H1 (cell line): Measurements from ENCODE around the gene STYK1. TPM values are rescaled to one million over a fixed set of nuclear protein-coding genes. Genes with fewer than 3 reads are reported as not detected.

Experiments used
- CTCF ChIA-PET: fragments of 300-600 bp; sonication (Branson Sonifier 250); formaldehyde crosslinking; loops from one replicate; lab custom pipeline; 2021; ENCODE audit not compliant: partially characterized antibody; lab: Charles Lee
- POLR2A ChIA-PET: fragments of 300-600 bp; sonication (Branson Sonifier 250); formaldehyde crosslinking; loops from one replicate; lab custom pipeline; 2021; ENCODE audit warnings: inconsistent platforms; ENCODE audit not compliant: partially characterized antibody; lab: Charles Lee
- DNase-seq, 2 experiments: peaks; one replicate each; pipeline versions ENCODE4 v3.0.0 to v3.0.0-alpha.2; 2010 to 2022; ENCODE audit warnings: low spot score in 2 of 2, low read depth in 1 of 2, mixed read lengths in 1 of 2
- FAIRE-seq: peaks from 2 replicates; lab custom pipeline; 2011; peaks lifted over from hg19 to GRCh38; lab: Jason Lieb, UNC
- H2AFZ ChIP-seq: 2 replicates; pipeline ENCODE4 v1.8.1; 2012; ENCODE audit warnings: low read length, inconsistent platforms
- H2AK5ac ChIP-seq: 2 replicates; pipeline ENCODE4 v1.6.1; 2013; ENCODE audit warnings: low read depth, low read length
- H2BK120ac ChIP-seq: replicated peaks from 2 replicates; pipeline ENCODE3; 2013; ENCODE audit warnings: low read depth, low read length, inconsistent platforms
- H2BK12ac ChIP-seq: 2 replicates; pipeline ENCODE4 v1.6.1; 2013; ENCODE audit warnings: low read depth, low read length
- H2BK15ac ChIP-seq: 2 replicates; pipeline ENCODE4 v1.6.1; 2013; ENCODE audit warnings: low read length
- H2BK20ac ChIP-seq: 2 replicates; pipeline ENCODE4 v1.6.1; 2013; ENCODE audit warnings: low read length
- H2BK5ac ChIP-seq: 2 replicates; pipeline ENCODE4 v1.6.1; 2013; ENCODE audit warnings: low read depth, low read length
- H3K14ac ChIP-seq: 2 replicates; pipeline ENCODE4 v1.6.1; 2013; ENCODE audit warnings: inconsistent platforms; ENCODE audit not compliant: insufficient read length
- H3K18ac ChIP-seq: 2 replicates; pipeline ENCODE4 v1.6.1; 2013; ENCODE audit warnings: low read length; ENCODE audit errors: extremely low read depth
- H3K23ac ChIP-seq: 2 replicates; pipeline ENCODE4 v1.6.1; 2013; ENCODE audit warnings: inconsistent platforms; ENCODE audit not compliant: insufficient read length
- H3K23me2 ChIP-seq: 2 replicates; pipeline ENCODE4 v1.6.1; 2013; ENCODE audit warnings: low read depth, low read length
- H3K27ac ChIP-seq: 2 replicates; pipeline ENCODE4 v1.6.1; 2011; ENCODE audit warnings: low read depth, low read length, inconsistent platforms
- H3K27me3 ChIP-seq, 4 experiments: replicated peaks in 1 of 4; 1 replicate in 1 of 4; 2 replicates in 3 of 4; pipeline versions ENCODE4 v1.6.1 to v1.8.1; 2011 to 2013; ENCODE audit warnings: low read length in 3 of 4, mild to moderate bottlenecking in 3 of 4, inconsistent platforms in 2 of 4, mixed read lengths in 2 of 4, moderate library complexity in 1 of 4; ENCODE audit not compliant: control insufficient read depth in 3 of 4, insufficient read depth in 3 of 4; ENCODE audit errors: extremely low read depth in 1 of 4
- H3K36me3 ChIP-seq, 4 experiments: 2 replicates each; pipeline versions ENCODE4 v1.6.1 to v1.8.1; 2011 to 2013; ENCODE audit warnings: mild to moderate bottlenecking in 4 of 4, low read length in 3 of 4, moderate library complexity in 2 of 4, control low read depth in 1 of 4, inconsistent platforms in 1 of 4; ENCODE audit not compliant: insufficient read depth in 4 of 4, control insufficient read depth in 2 of 4
- H3K4ac ChIP-seq: replicated peaks from 2 replicates; pipeline ENCODE3; 2013; ENCODE audit warnings: low read length, low read depth, mixed read lengths, inconsistent platforms; ENCODE audit not compliant: insufficient read length
- H3K4me1 ChIP-seq, 4 experiments: replicated peaks in 1 of 4; 1 replicate in 1 of 4; 2 replicates in 3 of 4; pipeline versions ENCODE4 v1.6.1 to v1.8.1; 2011 to 2013; ENCODE audit warnings: low read length in 3 of 4, inconsistent platforms in 2 of 4, mixed read lengths in 1 of 4; ENCODE audit not compliant: insufficient read depth in 4 of 4, control insufficient read depth in 3 of 4
- H3K4me2 ChIP-seq, 2 experiments: 2 replicates each; pipeline versions ENCODE4 v1.6.1 to v1.8.1; 2011 to 2013; ENCODE audit warnings: low read depth in 2 of 2, low read length in 2 of 2, control low read depth in 1 of 2, inconsistent platforms in 1 of 2, mild to moderate bottlenecking in 1 of 2; ENCODE audit not compliant: insufficient read depth in 1 of 2
- H3K4me3 ChIP-seq, 4 experiments: fragments of 200-600, 300-600 bp in 1 of 4; sonication (generic), shearing (Covaris generic), sonication (Bioruptor Twin) in 1 of 4; 2 replicates each; pipeline versions ENCODE4 v1.5.1 to v1.8.1; 2011 to 2016; ENCODE audit warnings: low read length in 4 of 4, low read depth in 3 of 4, control low read depth in 2 of 4, inconsistent platforms in 2 of 4, mild to moderate bottlenecking in 2 of 4, mixed read lengths in 1 of 4, moderate library complexity in 1 of 4; ENCODE audit not compliant: insufficient read depth in 2 of 4; ENCODE audit errors: extremely low read depth in 1 of 4
- H3K56ac ChIP-seq: replicated peaks from 2 replicates; pipeline ENCODE3; 2013; ENCODE audit warnings: low read depth, mild to moderate bottlenecking, mixed read lengths, low read length, inconsistent platforms; ENCODE audit not compliant: insufficient read length
- H3K79me1 ChIP-seq: 2 replicates; pipeline ENCODE4 v1.6.1; 2013; ENCODE audit warnings: low read depth, low read length, control low read depth
- H3K79me2 ChIP-seq, 2 experiments: 2 replicates each; pipeline versions ENCODE4 v1.6.1 to v1.8.1; 2012 to 2013; ENCODE audit warnings: low read length in 2 of 2, mild to moderate bottlenecking in 2 of 2, inconsistent platforms in 1 of 2; ENCODE audit not compliant: insufficient read depth in 2 of 2, control insufficient read depth in 1 of 2
- H3K9ac ChIP-seq, 4 experiments: replicated peaks in 1 of 4; 1 replicate in 1 of 4; 2 replicates in 3 of 4; pipeline versions ENCODE4 v1.6.1 to v1.8.1; 2011 to 2013; ENCODE audit warnings: low read depth in 3 of 4, low read length in 3 of 4, control low read depth in 2 of 4, mild to moderate bottlenecking in 2 of 4, moderate library complexity in 2 of 4, inconsistent platforms in 1 of 4; ENCODE audit errors: extremely low read depth in 1 of 4
- H3K9me3 ChIP-seq, 2 experiments: 2 replicates each; pipeline versions ENCODE4 v1.6.1 to v1.8.1; 2012 to 2013; ENCODE audit warnings: mild to moderate bottlenecking in 2 of 2, moderate library complexity in 2 of 2, control low read depth in 1 of 2, inconsistent platforms in 1 of 2, low read depth in 1 of 2, low read length in 1 of 2, mixed read lengths in 1 of 2; ENCODE audit not compliant: insufficient read depth in 2 of 2
- H4K20me1 ChIP-seq, 2 experiments: replicated peaks in 1 of 2; 2 replicates each; pipeline versions ENCODE3 to v1.8.1; 2011 to 2013; ENCODE audit warnings: inconsistent platforms in 2 of 2, low read length in 2 of 2, mild to moderate bottlenecking in 1 of 2; ENCODE audit not compliant: insufficient read depth in 2 of 2, control insufficient read depth in 1 of 2
- H4K5ac ChIP-seq: 2 replicates; pipeline ENCODE4 v1.6.1; 2013; ENCODE audit warnings: low read length, low read depth, mixed read lengths, inconsistent platforms; ENCODE audit not compliant: insufficient read length
- H4K8ac ChIP-seq: 2 replicates; pipeline ENCODE4 v1.8.0; 2013; ENCODE audit warnings: mild to moderate bottlenecking, moderate library complexity, low read length, inconsistent platforms; ENCODE audit not compliant: insufficient read depth; ENCODE audit errors: extremely low read depth
- H4K91ac ChIP-seq: replicated peaks from 2 replicates; pipeline ENCODE3; 2013; ENCODE audit warnings: low read length, mixed read lengths, inconsistent platforms; ENCODE audit not compliant: insufficient read length
- CBX5 ChIP-seq: fragments of 300-800, 300-1000 bp; sonication (generic); IDR thresholded peaks from 2 replicates; pipeline ENCODE4 v1.7.1; 2016; ENCODE audit warnings: antibody characterized with exemption, low read length, low read depth
- EZH2 ChIP-seq: fragments of 200-600 bp; sonication (generic); IDR thresholded peaks from 2 replicates; pipeline ENCODE4 v1.7.1; 2012; ENCODE audit warnings: low read depth, mild to moderate bottlenecking, moderate library complexity, low read length, inconsistent platforms; ENCODE audit not compliant: severe bottlenecking
- GTF2F1 ChIP-seq: IDR thresholded peaks from 2 replicates; pipeline ENCODE4 v1.6.1; 2012; ENCODE audit warnings: low read depth, low read length, improper control_type of control experiment, borderline replicate concordance
- JUN ChIP-seq: IDR thresholded peaks from 2 replicates; pipeline ENCODE4 v1.6.1; 2011; ENCODE audit warnings: low read depth, mild to moderate bottlenecking, improper control_type of control experiment, low read length
- JUND ChIP-seq: IDR thresholded peaks from 2 replicates; pipeline ENCODE4 v1.6.1; 2011; ENCODE audit warnings: mild to moderate bottlenecking, improper control_type of control experiment, low read length
- KDM1A ChIP-seq: fragments of 200-600, 300-600 bp; sonication (generic); IDR thresholded peaks from 2 replicates; pipeline ENCODE4 v1.7.1; 2016; ENCODE audit warnings: mild to moderate bottlenecking, low read length, borderline replicate concordance
- KDM4A ChIP-seq: IDR thresholded peaks from one replicate; pipeline ENCODE4 v1.7.1; 2012; ENCODE audit warnings: low read depth, mild to moderate bottlenecking, moderate library complexity, low read length, inconsistent platforms; ENCODE audit not compliant: severe bottlenecking
- NRF1 ChIP-seq: IDR thresholded peaks from 2 replicates; pipeline ENCODE4 v1.6.1; 2011; ENCODE audit warnings: mild to moderate bottlenecking, low read depth, low read length, improper control_type of control experiment
- WGBS, 2 experiments: shearing (Covaris generic) in 1 of 2; methylation state at CpG; one replicate each; pipeline versions ENCODE4 v1.1.6 to v1.1.7; 2013 to 2015; ENCODE audit warnings: low lambda C conversion rate in 2 of 2, mixed read lengths in 2 of 2, inconsistent platforms in 1 of 2, low coverage in 1 of 2, missing lambda C conversion rate in 1 of 2; ENCODE audit not compliant: insufficient replicate concordance in 2 of 2, insufficient coverage in 1 of 2, insufficient read length in 1 of 2; ENCODE audit errors: extremely low coverage in 1 of 2, missing lambda C conversion rate in 1 of 2; 5-methylcytosine and 5-hydroxymethylcytosine counted together
- polyA plus RNA-seq, 7 experiments: library from polyadenylated mRNA; depleted of rRNA in 3 of 7; stranded (reverse) in 5 of 7; unstranded in 2 of 7; fragments of >200 nt in 5 of 7; fragments of 200-250 nt in 2 of 7; gene quantifications; 1 replicate in 5 of 7; 2 replicates in 1 of 7; 4 replicates in 1 of 7; pipeline versions ENCODE4 v1.2.1 to v1.2.3, GENCODE V29; 2011 to 2013; ENCODE audit warnings: missing spikeins in 2 of 7, mixed read lengths in 2 of 7
- total RNA-seq: library from RNA; stranded (reverse); fragmentation: NEBNext Ultra II Directional; extraction: Animal tissue kit (Norgen Biotek cat#: 25700); gene quantifications from 2 replicates; pipeline ENCODE4 v1.2.1, GENCODE V29; 2021

The STYK1 gene
- total and polyA plus RNA-seq, 2 of the 8 experiments (the other 6 are each of a cell fraction or from before 2014, with no cell fraction given), result 0.38 to 1.1 TPM

GRCh38 chr12:10618338-10618987 lies 55.4 kb downstream of the STYK1 start:
- no peak overlapping the region for H2AFZ ChIP-seq
- ChIA-PET POLR2A (interaction anchor here (0.7 kb wide), 1 partner anchor 9 kb away, joined by 3 read pairs; no protein-coding TSS in a partner anchor), CTCF (interaction anchor here (0.7 to 0.9 kb wide), 2 partner anchors 11 to 60 kb away, joined by 3 read pairs; no protein-coding TSS in a partner anchor)
- WGBS, 2 experiments, result 91% methylated on average over 5 of the region's 5 CpGs; no CpG with 5 or more reads in 1 of the 2 experiments
- no peaks in the 10 kb centered on the region for H3K79me2 ChIP-seq
- no peaks in the 10 kb centered on the region for H3K9me3 ChIP-seq
- no peak overlapping the region for H3K23ac ChIP-seq
- no peak overlapping the region for H2BK5ac ChIP-seq
- no peak overlapping the region for H3K18ac ChIP-seq
- no peak overlapping the region for H4K91ac ChIP-seq
- no peak for FAIRE-seq
- H4K5ac ChIP-seq, result no peak overlapping the region
- DNase-seq, result no peak
- H3K27me3 ChIP-seq, result no peaks in the 10 kb centered on the region
- no peak overlapping the region for H2BK12ac ChIP-seq
- H3K4me3 ChIP-seq, result no peak overlapping the region
- TF ChIP-seq CBX5 (no peak), NRF1 (no peak), KDM1A (no peak), JUN (no peak), EZH2 (no peak), KDM4A (no peak), GTF2F1 (no peak), JUND (no peak)
- no peaks in the 10 kb centered on the region for H3K23me2 ChIP-seq
- no peak overlapping the region for H2BK15ac ChIP-seq
- no peak overlapping the region for H2AK5ac ChIP-seq
- no peak overlapping the region for H2BK20ac ChIP-seq
- no peak overlapping the region for H4K8ac ChIP-seq
- no peaks in the 10 kb centered on the region for H3K79me1 ChIP-seq
- no peaks in the 10 kb centered on the region for H4K20me1 ChIP-seq
- no peak overlapping the region for H3K4me2 ChIP-seq
- no peak overlapping the region for H3K9ac ChIP-seq
- no peak overlapping the region for H3K14ac ChIP-seq
- no peak overlapping the region for H3K56ac ChIP-seq
- no peak overlapping the region for H3K4ac ChIP-seq
- no peak overlapping the region for H3K27ac ChIP-seq
- H3K36me3 ChIP-seq, result no peaks in the 10 kb centered on the region
- H3K4me1 ChIP-seq, result peaks cover 0 to 3% (median 0%) of the 10 kb centered on the region in 4 experiments; a peak in 2 of 7 replicates
- no peak overlapping the region for H2BK120ac ChIP-seq
